H1 (cell line): ENCODE data around the gene ALPP. TPM values are rescaled to one million over a fixed set of nuclear protein-coding genes. Genes with fewer than 3 reads are reported as not detected.

Experiments
- KDM4A ChIP-seq: IDR thresholded peaks from one replicate; pipeline ENCODE4 v1.7.1; 2012; ENCODE audit warnings: low read depth, mild to moderate bottlenecking, moderate library complexity, low read length, inconsistent platforms; ENCODE audit not compliant: severe bottlenecking
- SP1 ChIP-seq: IDR thresholded peaks from 2 replicates; pipeline ENCODE4 v1.6.1; 2011; ENCODE audit warnings: low read depth, low read length
- SRF ChIP-seq: IDR thresholded peaks from 2 replicates; pipeline ENCODE4 v1.6.1; 2011; ENCODE audit warnings: mild to moderate bottlenecking, low read depth, low read length, moderate library complexity
- polyA plus RNA-seq, 7 experiments: library from polyadenylated mRNA; depleted of rRNA in 3 of 7; stranded (reverse) in 5 of 7; unstranded in 2 of 7; fragments of >200 nt in 5 of 7; fragments of 200-250 nt in 2 of 7; gene quantifications; 1 replicate in 5 of 7; 2 replicates in 1 of 7; 4 replicates in 1 of 7; pipeline versions ENCODE4 v1.2.1 to v1.2.3, GENCODE V29; 2011 to 2013; ENCODE audit warnings: missing spikeins in 2 of 7, mixed read lengths in 2 of 7
- total RNA-seq: library from RNA; stranded (reverse); fragmentation: NEBNext Ultra II Directional; extraction: Animal tissue kit (Norgen Biotek cat#: 25700); gene quantifications from 2 replicates; pipeline ENCODE4 v1.2.1, GENCODE V29; 2021

ALPP gene
- total and polyA plus RNA-seq, 2 of the 8 experiments (the other 6 are each of a cell fraction or from before 2014, with no cell fraction given) = 0.15 TPM

DNA sequence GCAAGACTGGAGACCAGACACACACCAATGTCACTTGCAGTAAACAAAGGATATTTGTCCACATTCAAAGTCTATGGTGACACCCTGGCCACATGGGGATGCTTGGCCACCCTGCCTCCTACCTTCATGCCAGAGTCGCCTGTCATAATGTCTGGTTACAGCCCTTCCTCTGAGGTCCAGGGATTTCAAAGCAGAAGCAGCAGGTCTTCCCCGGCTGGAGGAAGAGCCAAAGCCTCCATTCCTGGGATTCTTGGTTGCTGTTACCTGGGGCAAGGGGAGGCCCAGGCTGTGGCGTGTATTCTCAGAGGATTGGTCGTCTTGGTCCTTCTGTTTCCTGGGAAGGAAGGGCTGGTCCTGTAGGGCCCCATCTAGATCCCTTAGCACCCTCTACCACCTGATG lies 2.3 kb upstream of the ALPP start (continued):
- TF ChIP-seq SRF (no peak), KDM4A (no peak), SP1 (no peak)
